ENCODE results near the gene RBM28. TPM values are rescaled to one million over a fixed set of nuclear protein-coding genes. Genes with fewer than 3 reads are reported as not detected.

RBM28 gene
- total RNA-seq, 4 donors from 2014 or later: 9.0 to 341 (median 34.2) TPM

GRCh38 chr7:128347647-128348097 lies 4.0 kb upstream of the RBM28 start:
- no peak overlapping the region for H3K4me3 ChIP-seq
- H3K9me3 ChIP-seq: no peaks in the 10 kb centered on the region
- peaks cover under 1 to 19% (median 16%) of the 10 kb centered on the region in 4 donors for H3K4me1 ChIP-seq
- 0% methylated on average over 2 of the region's 2 CpGs for WGBS, 2 donors (ENCODE audit: low coverage in 1 of 2)
- no peaks in the 10 kb centered on the region for H3K36me3 ChIP-seq
- H3K27me3 ChIP-seq: peaks cover 34% of the 10 kb centered on the region
- intact Hi-C loops (cut with DNase I; ENCODE audit: low total_unique reads): loop anchor here (2.0 kb wide), 1 partner anchor 41 kb away; no protein-coding TSS in a partner anchor
- peak; percentile 46 for DNase-seq
- no peak overlapping the region for H3K27ac ChIP-seq
- TF ChIP-seq EP300 (IDR thresholded peaks at IDR 0.05; ENCODE audit: low read depth) (no peak), CTCF (IDR thresholded peaks at IDR 0.05) (peak; percentile 38 to 54 (median 47))
- in situ Hi-C loops (cut with MboI; ENCODE audit: low pct_ligation_motif_present in 1 of 4, low pct_unique_long_range_greater_than_20kb in 1 of 4, low sequenced_read_pairs in 3 of 4): no loop called here

GRCh38 chr7:128344431-128344774 lies 695 bp upstream of the RBM28 start:
- peaks cover 0 to 2% (median under 1%) of the 10 kb centered on the region in 4 donors for H3K36me3 ChIP-seq
- TF ChIP-seq EP300 (IDR thresholded peaks at IDR 0.05; ENCODE audit: low read depth): no peak
- TF ChIP-seq POLR2A (IDR thresholded peaks at IDR 0.05): no peak
- no peak for TF ChIP-seq CTCF (IDR thresholded peaks at IDR 0.05)
- no peak for TF ChIP-seq POLR2AphosphoS5 (IDR thresholded peaks at IDR 0.05)
- in situ Hi-C loops (cut with MboI; ENCODE audit: low pct_ligation_motif_present in 1 of 4, low pct_unique_long_range_greater_than_20kb in 1 of 4, low sequenced_read_pairs in 3 of 4) (no loop called here), intact Hi-C loops (cut with DNase I; ENCODE audit: low total_unique reads) (no loop called here)
- no peak overlapping the region for H3K4me3 ChIP-seq
- 80 to 91% methylated on average over 1 to 5 of the region's 5 CpGs for WGBS, 2 donors (ENCODE audit: low coverage in 1 of 2)
- peaks cover 2% of the 10 kb centered on the region for H3K27me3 ChIP-seq
- H3K4me1 ChIP-seq: peaks cover 13 to 21% (median 17%) of the 10 kb centered on the region in 4 donors
- no peak for DNase-seq
- H3K9me3 ChIP-seq: no peaks in the 10 kb centered on the region
- no peak overlapping the region for H3K27ac ChIP-seq

- H3K9me3 ChIP-seq: no peaks in the 10 kb centered on the region
- DNase-seq: no peak
- in situ Hi-C loops (cut with MboI; ENCODE audit: low pct_ligation_motif_present in 1 of 4, low pct_unique_long_range_greater_than_20kb in 1 of 4, low sequenced_read_pairs in 3 of 4) (no loop called here), intact Hi-C loops (cut with DNase I; ENCODE audit: low total_unique reads) (no loop called here)
- H3K4me1 ChIP-seq: peaks cover 13 to 21% (median 17%) of the 10 kb centered on the region in 4 donors
- 87 to 90% methylated on average over 3 to 6 of the region's 6 CpGs for WGBS, 2 donors (ENCODE audit: low coverage in 1 of 2)
- TF ChIP-seq POLR2AphosphoS5 (IDR thresholded peaks at IDR 0.05): no peak
- peaks cover 0 to 27% (median 10%) of the 10 kb centered on the region in 4 donors for H3K36me3 ChIP-seq
- H3K27ac ChIP-seq: no peak overlapping the region
- no peaks in the 10 kb centered on the region for H3K27me3 ChIP-seq
- no peak overlapping the region for H3K4me3 ChIP-seq
These were observed 2.0 kb downstream of the RBM28 start for GRCh38 chr7:128341733-128342132.

GRCh38 chr7:128335730-128336129 lies 8.0 kb downstream of the RBM28 start:
- Histone ChIP-seq H3K27me3 (no peaks in the 10 kb centered on the region), H3K9me3 (no peaks in the 10 kb centered on the region), H3K36me3 (peaks cover 0 to 86% (median 39%) of the 10 kb centered on the region in 4 donors), H3K4me3 (no peak overlapping the region), H3K4me1 (no peaks in the 10 kb centered on the region), H3K27ac (no peak overlapping the region)
- TF ChIP-seq EP300 (IDR thresholded peaks at IDR 0.05; ENCODE audit: low read depth) (no peak), CTCF (IDR thresholded peaks at IDR 0.05) (no peak), POLR2AphosphoS5 (IDR thresholded peaks at IDR 0.05) (no peak), POLR2A (IDR thresholded peaks at IDR 0.05) (no peak)
- intact Hi-C loops (cut with DNase I; ENCODE audit: low total_unique reads): no loop called here
- no peak for DNase-seq
- in situ Hi-C loops (cut with MboI; ENCODE audit: low pct_ligation_motif_present in 1 of 4, low pct_unique_long_range_greater_than_20kb in 1 of 4, low sequenced_read_pairs in 3 of 4): no loop called here
- WGBS, 2 donors (ENCODE audit: low coverage in 1 of 2): 86 to 100% methylated on average over 3 of the region's 3 CpGs

GRCh38 chr7:128324368-128324680 lies 19.4 kb downstream of the RBM28 start:
- H3K36me3 ChIP-seq: peaks cover 0 to 51% (median 24%) of the 10 kb centered on the region in 4 donors
- WGBS, 2 donors (ENCODE audit: low coverage in 1 of 2): 78 to 90% methylated on average over 1 to 9 of the region's 9 CpGs
- DNase-seq: no peak
- H3K27ac ChIP-seq: no peak overlapping the region
- intact Hi-C loops (cut with DNase I; ENCODE audit: low total_unique reads) (no loop called here), in situ Hi-C loops (cut with MboI; ENCODE audit: low pct_ligation_motif_present in 1 of 4, low pct_unique_long_range_greater_than_20kb in 1 of 4, low sequenced_read_pairs in 3 of 4) (no loop called here)
- no peaks in the 10 kb centered on the region for H3K9me3 ChIP-seq
- TF ChIP-seq CTCF (IDR thresholded peaks at IDR 0.05) (no peak), POLR2AphosphoS5 (IDR thresholded peaks at IDR 0.05) (no peak), EP300 (IDR thresholded peaks at IDR 0.05; ENCODE audit: low read depth) (no peak), POLR2A (IDR thresholded peaks at IDR 0.05) (no peak)
- H3K27me3 ChIP-seq: no peaks in the 10 kb centered on the region
- no peak overlapping the region for H3K4me3 ChIP-seq
- H3K4me1 ChIP-seq: no peaks in the 10 kb centered on the region

Data from transverse colon (tissue), 4 donors.